Measurements from ENCODE around the gene TBC1D8B.

DNA sequence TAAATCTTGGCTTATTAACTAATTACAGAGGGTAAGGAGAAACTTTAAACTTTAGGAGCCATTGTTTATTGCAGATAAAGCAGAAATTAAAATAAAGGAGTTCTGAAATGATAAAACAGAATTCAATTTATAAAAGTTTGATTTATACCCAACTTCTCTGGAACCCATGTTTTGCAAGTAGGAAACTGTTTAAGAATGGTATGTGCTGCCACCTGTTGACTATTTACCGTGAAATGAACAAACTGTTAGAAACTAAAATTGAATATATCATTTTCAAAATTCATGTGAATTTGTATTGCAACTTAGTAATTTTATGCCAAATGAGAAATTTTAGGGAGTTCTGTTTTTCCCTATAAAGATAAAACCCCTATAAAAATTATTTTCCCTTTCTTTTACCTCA lies 11.0 kb upstream of the TBC1D8B start:
- TF ChIP-seq CTCF (conservative IDR thresholded peaks at IDR 0.05; ENCODE audit: low read length) (peak; percentile 72), EZH2phosphoT487 (IDR thresholded peaks at IDR 0.05; ENCODE audit: borderline replicate concordance, low read depth, low read length) (no peak)

Measured in OCI-LY7 (cell line).